GM23338 (cell line): ENCODE measurements around the gene USP9Y. TPM values are rescaled to one million over a fixed set of nuclear protein-coding genes. Genes with fewer than 3 reads are reported as not detected.

Experiments used
- ATAC-seq: fragments of 200-7000 bp; cut with Tn5 transposase; 3 replicates; pipeline ENCODE4 v1.9.1; 2020
- DNase-seq: peaks from one replicate; pipeline ENCODE4 v3.0.0-alpha.2; 2015; ENCODE audit warnings: low spot score
- H2AFZ ChIP-seq: fragments of 200-600 bp; sonication (generic); 2 replicates; pipeline ENCODE4 v1.8.0; 2016; ENCODE audit warnings: antibody characterized with exemption, mild to moderate bottlenecking, moderate library complexity
- H3F3A ChIP-seq: fragments of 200-600 bp; sonication (generic); replicated peaks from 2 replicates; pipeline ENCODE4 v1.8.0; 2017; ENCODE audit warnings: antibody characterized with exemption, mixed run types, low read depth
- H3K27ac ChIP-seq: fragments of 200-600 bp; sonication (generic); 2 replicates; pipeline ENCODE4 v1.6.1; 2016; ENCODE audit warnings: low read depth
- H3K27me3 ChIP-seq: fragments of 200-600 bp; sonication (generic); 2 replicates; pipeline ENCODE4 v1.8.0; 2016; ENCODE audit warnings: mild to moderate bottlenecking, mixed run types, moderate library complexity; ENCODE audit not compliant: insufficient read depth
- H3K36me3 ChIP-seq: fragments of 200-600 bp; sonication (generic); 2 replicates; pipeline ENCODE4 v1.8.0; 2016; ENCODE audit warnings: mild to moderate bottlenecking; ENCODE audit not compliant: insufficient read depth
- H3K4me1 ChIP-seq: fragments of 200-600 bp; sonication (generic); 2 replicates; pipeline ENCODE4 v1.8.0; 2016; ENCODE audit warnings: mild to moderate bottlenecking, moderate library complexity; ENCODE audit not compliant: insufficient read depth
- H3K4me2 ChIP-seq: fragments of 200-600 bp; sonication (generic); 2 replicates; pipeline ENCODE4 v1.7.1; 2017; ENCODE audit warnings: mixed run types
- H3K4me3 ChIP-seq: fragments of 200-600 bp; sonication (generic); 2 replicates; pipeline ENCODE4 v1.6.1; 2016; ENCODE audit warnings: mixed run types
- H3K79me2 ChIP-seq: fragments of 200-600 bp; sonication (generic); replicated peaks from 2 replicates; pipeline ENCODE4 v1.8.0; 2017; ENCODE audit warnings: mild to moderate bottlenecking; ENCODE audit not compliant: insufficient read depth
- H3K9me2 ChIP-seq: fragments of 200-600 bp; sonication (generic); 2 replicates; pipeline ENCODE4 v1.8.0; 2017; ENCODE audit not compliant: insufficient read depth
- H4K20me1 ChIP-seq: fragments of 200-600 bp; sonication (generic); replicated peaks from 2 replicates; pipeline ENCODE4 v1.8.0; 2017; ENCODE audit warnings: mild to moderate bottlenecking; ENCODE audit not compliant: insufficient read depth
- H3K27ac Mint-ChIP-seq: 2 replicates; pipeline ENCODE4 v1.8.0; 2020; ENCODE audit warnings: inconsistent platforms, mild to moderate bottlenecking, moderate library complexity, mixed read lengths
- H3K27me3 Mint-ChIP-seq: 3 replicates; pipeline ENCODE4 v1.8.0; 2022; ENCODE audit warnings: low read depth, mild to moderate bottlenecking, moderate library complexity, mixed read lengths, inconsistent platforms; ENCODE audit not compliant: insufficient read depth, poor library complexity
- H3K36me3 Mint-ChIP-seq: 3 replicates; pipeline ENCODE4 v1.8.0; 2021; ENCODE audit warnings: low read depth, mild to moderate bottlenecking, inconsistent platforms, moderate library complexity, mixed read lengths
- H3K4me1 Mint-ChIP-seq: 3 replicates; pipeline ENCODE4 v1.8.0; 2020; ENCODE audit warnings: mild to moderate bottlenecking, inconsistent platforms, mixed read lengths
- H3K4me3 Mint-ChIP-seq: 3 replicates; pipeline ENCODE4 v1.8.0; 2021; ENCODE audit warnings: moderate library complexity, mild to moderate bottlenecking, inconsistent platforms, mixed read lengths
- H3K9me3 Mint-ChIP-seq: 3 replicates; pipeline ENCODE4 v1.8.0; 2020; ENCODE audit warnings: moderate library complexity, mild to moderate bottlenecking, inconsistent platforms, mixed read lengths
- CREB1 ChIP-seq: fragments of 250-450 bp; sonication (Bioruptor Pico); IDR thresholded peaks from 2 replicates; pipeline ENCODE4 v1.5.0; 2020; ENCODE audit warnings: low read depth, mild to moderate bottlenecking, moderate library complexity
- CTCF ChIP-seq, 2 experiments: fragments of 200-600 bp in 1 of 2; sonication (generic) in 1 of 2; conservative IDR thresholded peaks; 2 replicates each; pipeline versions ENCODE4 v1.5.1 to v1.6.1; 2016 to 2017; ENCODE audit warnings: antibody characterized with exemption in 2 of 2, low read depth in 2 of 2, mild to moderate bottlenecking in 2 of 2, moderate library complexity in 1 of 2
- EZH2 ChIP-seq: fragments of 200-600 bp; sonication (generic); IDR thresholded peaks from one replicate; pipeline ENCODE4 v1.8.0; 2017; ENCODE audit warnings: antibody characterized with exemption, mild to moderate bottlenecking, low read depth; ENCODE audit not compliant: unreplicated experiment
- EZH2phosphoT487 ChIP-seq: fragments of 200-600 bp; sonication (generic); IDR thresholded peaks from one replicate; pipeline ENCODE4 v1.8.1; 2018; ENCODE audit warnings: antibody characterized with exemption; ENCODE audit not compliant: unreplicated experiment
- JUNB ChIP-seq: IDR thresholded peaks from one replicate; pipeline ENCODE4 v1.6.1; 2016; ENCODE audit warnings: antibody characterized with exemption; ENCODE audit not compliant: unreplicated experiment
- NANOG ChIP-seq: IDR thresholded peaks from 2 replicates; pipeline ENCODE4 v1.6.1; 2016; ENCODE audit warnings: antibody characterized with exemption, borderline replicate concordance
- POLR2AphosphoS5 ChIP-seq: IDR thresholded peaks from 2 replicates; pipeline ENCODE4 v1.6.1; 2016; ENCODE audit warnings: antibody characterized with exemption, low read depth
- STAT1 ChIP-seq: IDR thresholded peaks from one replicate; pipeline ENCODE4 v1.6.1; 2016; ENCODE audit warnings: antibody characterized with exemption; ENCODE audit not compliant: unreplicated experiment
- ZNF114 ChIP-seq: fragments of 250-450 bp; sonication (Bioruptor Pico); IDR thresholded peaks from 2 replicates; pipeline ENCODE4 v1.5.0; 2020; ENCODE audit warnings: mild to moderate bottlenecking, moderate library complexity
- ZNF331 ChIP-seq: fragments of 250-450 bp; sonication (Bioruptor Pico); IDR thresholded peaks from 2 replicates; pipeline ENCODE4 v1.5.0; 2020; ENCODE audit warnings: low read depth, mild to moderate bottlenecking, moderate library complexity
- polyA plus RNA-seq: library from polyadenylated mRNA; unstranded; fragments of >200 nt; fragmentation: Nextera tagmentation; extraction: Ambion mirVana; gene quantifications from 2 replicates; pipeline ENCODE4 v1.2.1, GENCODE V29; 2016
- total RNA-seq: library from RNA; depleted of rRNA; stranded (reverse); fragments of >200 nt; shearing (Covaris generic); gene quantifications from 2 replicates; pipeline ENCODE4 v1.2.3, GENCODE V29; 2014
- TF ChIP-seq, protein P1 (sequence below): fragments of 250-450 bp; sonication (Bioruptor Pico); IDR thresholded peaks from 2 replicates; pipeline ENCODE4 v1.5.0; 2020; ENCODE audit warnings: mild to moderate bottlenecking, moderate library complexity
- TF ChIP-seq, protein P2 (sequence below): IDR thresholded peaks from one replicate; pipeline ENCODE4 v1.6.1; 2018; ENCODE audit warnings: antibody characterized with exemption; ENCODE audit not compliant: unreplicated experiment
- TF ChIP-seq, protein P3 (sequence below): IDR thresholded peaks from 2 replicates; pipeline ENCODE4 v1.6.1; 2016; ENCODE audit warnings: antibody characterized with exemption

Gene USP9Y
- total and polyA plus RNA-seq, 2 experiments from 2014 or later, result 23.7 to 49.0 TPM

DNA sequence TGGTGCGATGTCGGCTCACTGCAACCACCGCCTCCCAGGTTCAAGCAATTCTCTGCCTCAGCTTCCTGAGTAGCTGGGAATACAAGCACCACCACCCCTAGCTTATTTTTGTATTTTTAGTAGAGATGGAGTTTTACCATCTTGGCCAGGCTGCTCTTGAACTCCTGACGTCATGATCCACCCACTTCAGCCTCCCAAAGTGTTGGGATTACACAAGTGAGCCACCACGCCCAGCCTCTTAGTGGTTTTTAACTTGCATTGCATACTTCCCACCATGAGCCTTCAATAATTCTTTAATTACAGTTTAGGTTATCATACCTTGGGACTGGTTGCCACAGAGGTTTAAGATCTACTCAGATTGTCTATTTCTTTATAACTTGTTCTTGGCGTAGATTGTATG, 14.3 kb downstream of the USP9Y start (continued):
- no peak for TF ChIP-seq ZNF114 (CRISPR knock-in tag)

DNA sequence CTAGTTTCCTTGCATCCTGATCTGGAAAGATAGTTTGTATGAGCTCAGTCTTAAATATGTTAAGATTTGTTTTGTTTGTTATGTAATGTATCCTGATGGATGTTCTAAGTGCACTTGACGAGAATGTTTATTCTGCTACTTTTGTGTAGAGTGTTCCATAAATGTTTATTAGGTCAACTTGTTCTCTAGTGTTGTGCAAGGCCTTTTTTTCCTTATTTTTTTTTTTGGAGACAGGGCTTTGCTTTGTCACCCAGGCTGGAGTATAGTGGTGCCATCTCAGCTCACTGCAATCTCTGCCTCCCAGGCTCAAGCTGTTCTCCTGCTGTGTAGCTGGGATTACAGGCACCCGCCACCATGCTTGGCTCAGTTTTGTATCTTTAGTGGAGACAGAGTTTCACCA, 28.7 kb downstream of the USP9Y start:
- no peak overlapping the region for H3K27ac Mint-ChIP-seq
- H3F3A ChIP-seq, result no peaks in the 10 kb centered on the region
- H3K4me3 ChIP-seq, result no peak overlapping the region
- no peak overlapping the region for H3K4me3 Mint-ChIP-seq
- H3K4me2 ChIP-seq, result no peak overlapping the region
- no peaks in the 10 kb centered on the region for H3K27me3 Mint-ChIP-seq
- H3K9me3 Mint-ChIP-seq, result no peaks in the 10 kb centered on the region
- peaks cover 17% of the 10 kb centered on the region for H3K79me2 ChIP-seq
- H3K27ac ChIP-seq, result no peak overlapping the region
- no peaks in the 10 kb centered on the region for H3K9me2 ChIP-seq
- H3K4me1 Mint-ChIP-seq, result peaks cover 16% of the 10 kb centered on the region; the same call in 2 of the 3 replicates
- ATAC-seq, result no peak
- no peaks in the 10 kb centered on the region for H3K36me3 ChIP-seq
- H3K36me3 Mint-ChIP-seq, result peaks cover 12% of the 10 kb centered on the region; the same call in 2 of the 3 replicates
- no peaks in the 10 kb centered on the region for H3K27me3 ChIP-seq
- DNase-seq, result no peak
- no peak overlapping the region for H2AFZ ChIP-seq
- 0 out of 2 replicates have a peak, but pooled peaks cover 4% of the 10 kb centered on the region for H3K4me1 ChIP-seq
- H4K20me1 ChIP-seq, result no peaks in the 10 kb centered on the region
- no peak for TF ChIP-seq CREB1 (CRISPR knock-in tag)
- TF ChIP-seq EZH2, result no peak
- TF ChIP-seq, protein P1, sequence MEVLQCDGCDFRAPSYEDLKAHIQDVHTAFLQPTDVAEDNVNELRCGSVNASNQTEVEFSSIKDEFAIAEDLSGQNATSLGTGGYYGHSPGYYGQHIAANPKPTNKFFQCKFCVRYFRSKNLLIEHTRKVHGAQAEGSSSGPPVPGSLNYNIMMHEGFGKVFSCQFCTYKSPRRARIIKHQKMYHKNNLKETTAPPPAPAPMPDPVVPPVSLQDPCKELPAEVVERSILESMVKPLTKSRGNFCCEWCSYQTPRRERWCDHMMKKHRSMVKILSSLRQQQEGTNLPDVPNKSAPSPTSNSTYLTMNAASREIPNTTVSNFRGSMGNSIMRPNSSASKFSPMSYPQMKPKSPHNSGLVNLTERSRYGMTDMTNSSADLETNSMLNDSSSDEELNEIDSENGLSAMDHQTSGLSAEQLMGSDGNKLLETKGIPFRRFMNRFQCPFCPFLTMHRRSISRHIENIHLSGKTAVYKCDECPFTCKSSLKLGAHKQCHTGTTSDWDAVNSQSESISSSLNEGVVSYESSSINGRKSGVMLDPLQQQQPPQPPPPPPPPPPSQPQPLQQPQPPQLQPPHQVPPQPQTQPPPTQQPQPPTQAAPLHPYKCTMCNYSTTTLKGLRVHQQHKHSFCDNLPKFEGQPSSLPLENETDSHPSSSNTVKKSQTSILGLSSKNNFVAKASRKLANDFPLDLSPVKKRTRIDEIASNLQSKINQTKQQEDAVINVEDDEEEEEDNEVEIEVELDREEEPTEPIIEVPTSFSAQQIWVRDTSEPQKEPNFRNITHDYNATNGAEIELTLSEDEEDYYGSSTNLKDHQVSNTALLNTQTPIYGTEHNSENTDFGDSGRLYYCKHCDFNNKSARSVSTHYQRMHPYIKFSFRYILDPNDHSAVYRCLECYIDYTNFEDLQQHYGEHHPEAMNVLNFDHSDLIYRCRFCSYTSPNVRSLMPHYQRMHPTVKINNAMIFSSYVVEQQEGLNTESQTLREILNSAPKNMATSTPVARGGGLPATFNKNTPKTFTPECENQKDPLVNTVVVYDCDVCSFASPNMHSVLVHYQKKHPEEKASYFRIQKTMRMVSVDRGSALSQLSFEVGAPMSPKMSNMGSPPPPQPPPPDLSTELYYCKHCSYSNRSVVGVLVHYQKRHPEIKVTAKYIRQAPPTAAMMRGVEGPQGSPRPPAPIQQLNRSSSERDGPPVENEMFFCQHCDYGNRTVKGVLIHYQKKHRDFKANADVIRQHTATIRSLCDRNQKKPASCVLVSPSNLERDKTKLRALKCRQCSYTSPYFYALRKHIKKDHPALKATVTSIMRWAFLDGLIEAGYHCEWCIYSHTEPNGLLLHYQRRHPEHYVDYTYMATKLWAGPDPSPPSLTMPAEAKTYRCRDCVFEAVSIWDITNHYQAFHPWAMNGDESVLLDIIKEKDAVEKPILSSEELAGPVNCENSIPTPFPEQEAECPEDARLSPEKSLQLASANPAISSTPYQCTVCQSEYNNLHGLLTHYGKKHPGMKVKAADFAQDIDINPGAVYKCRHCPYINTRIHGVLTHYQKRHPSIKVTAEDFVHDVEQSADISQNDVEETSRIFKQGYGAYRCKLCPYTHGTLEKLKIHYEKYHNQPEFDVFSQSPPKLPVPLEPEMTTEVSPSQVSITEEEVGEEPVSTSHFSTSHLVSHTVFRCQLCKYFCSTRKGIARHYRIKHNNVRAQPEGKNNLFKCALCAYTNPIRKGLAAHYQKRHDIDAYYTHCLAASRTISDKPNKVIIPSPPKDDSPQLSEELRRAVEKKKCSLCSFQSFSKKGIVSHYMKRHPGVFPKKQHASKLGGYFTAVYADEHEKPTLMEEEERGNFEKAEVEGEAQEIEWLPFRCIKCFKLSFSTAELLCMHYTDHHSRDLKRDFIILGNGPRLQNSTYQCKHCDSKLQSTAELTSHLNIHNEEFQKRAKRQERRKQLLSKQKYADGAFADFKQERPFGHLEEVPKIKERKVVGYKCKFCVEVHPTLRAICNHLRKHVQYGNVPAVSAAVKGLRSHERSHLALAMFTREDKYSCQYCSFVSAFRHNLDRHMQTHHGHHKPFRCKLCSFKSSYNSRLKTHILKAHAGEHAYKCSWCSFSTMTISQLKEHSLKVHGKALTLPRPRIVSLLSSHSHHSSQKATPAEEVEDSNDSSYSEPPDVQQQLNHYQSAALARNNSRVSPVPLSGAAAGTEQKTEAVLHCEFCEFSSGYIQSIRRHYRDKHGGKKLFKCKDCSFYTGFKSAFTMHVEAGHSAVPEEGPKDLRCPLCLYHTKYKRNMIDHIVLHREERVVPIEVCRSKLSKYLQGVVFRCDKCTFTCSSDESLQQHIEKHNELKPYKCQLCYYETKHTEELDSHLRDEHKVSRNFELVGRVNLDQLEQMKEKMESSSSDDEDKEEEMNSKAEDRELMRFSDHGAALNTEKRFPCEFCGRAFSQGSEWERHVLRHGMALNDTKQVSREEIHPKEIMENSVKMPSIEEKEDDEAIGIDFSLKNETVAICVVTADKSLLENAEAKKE (CRISPR knock-in tag), result no peak
- no peak for TF ChIP-seq NANOG
- no peak for TF ChIP-seq POLR2AphosphoS5
- no peak for TF ChIP-seq JUNB
- TF ChIP-seq, protein P2, sequence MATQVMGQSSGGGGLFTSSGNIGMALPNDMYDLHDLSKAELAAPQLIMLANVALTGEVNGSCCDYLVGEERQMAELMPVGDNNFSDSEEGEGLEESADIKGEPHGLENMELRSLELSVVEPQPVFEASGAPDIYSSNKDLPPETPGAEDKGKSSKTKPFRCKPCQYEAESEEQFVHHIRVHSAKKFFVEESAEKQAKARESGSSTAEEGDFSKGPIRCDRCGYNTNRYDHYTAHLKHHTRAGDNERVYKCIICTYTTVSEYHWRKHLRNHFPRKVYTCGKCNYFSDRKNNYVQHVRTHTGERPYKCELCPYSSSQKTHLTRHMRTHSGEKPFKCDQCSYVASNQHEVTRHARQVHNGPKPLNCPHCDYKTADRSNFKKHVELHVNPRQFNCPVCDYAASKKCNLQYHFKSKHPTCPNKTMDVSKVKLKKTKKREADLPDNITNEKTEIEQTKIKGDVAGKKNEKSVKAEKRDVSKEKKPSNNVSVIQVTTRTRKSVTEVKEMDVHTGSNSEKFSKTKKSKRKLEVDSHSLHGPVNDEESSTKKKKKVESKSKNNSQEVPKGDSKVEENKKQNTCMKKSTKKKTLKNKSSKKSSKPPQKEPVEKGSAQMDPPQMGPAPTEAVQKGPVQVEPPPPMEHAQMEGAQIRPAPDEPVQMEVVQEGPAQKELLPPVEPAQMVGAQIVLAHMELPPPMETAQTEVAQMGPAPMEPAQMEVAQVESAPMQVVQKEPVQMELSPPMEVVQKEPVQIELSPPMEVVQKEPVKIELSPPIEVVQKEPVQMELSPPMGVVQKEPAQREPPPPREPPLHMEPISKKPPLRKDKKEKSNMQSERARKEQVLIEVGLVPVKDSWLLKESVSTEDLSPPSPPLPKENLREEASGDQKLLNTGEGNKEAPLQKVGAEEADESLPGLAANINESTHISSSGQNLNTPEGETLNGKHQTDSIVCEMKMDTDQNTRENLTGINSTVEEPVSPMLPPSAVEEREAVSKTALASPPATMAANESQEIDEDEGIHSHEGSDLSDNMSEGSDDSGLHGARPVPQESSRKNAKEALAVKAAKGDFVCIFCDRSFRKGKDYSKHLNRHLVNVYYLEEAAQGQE, result no peak
- no peak for TF ChIP-seq CTCF (conservative IDR thresholded peaks at IDR 0.05; ENCODE audit: low read depth in 2 of 2)
- no peak for TF ChIP-seq STAT1
- TF ChIP-seq EZH2phosphoT487, result no peak
- no peak for TF ChIP-seq ZNF114 (CRISPR knock-in tag)
- no peak for TF ChIP-seq ZNF331 (CRISPR knock-in tag)
- TF ChIP-seq, protein P3, sequence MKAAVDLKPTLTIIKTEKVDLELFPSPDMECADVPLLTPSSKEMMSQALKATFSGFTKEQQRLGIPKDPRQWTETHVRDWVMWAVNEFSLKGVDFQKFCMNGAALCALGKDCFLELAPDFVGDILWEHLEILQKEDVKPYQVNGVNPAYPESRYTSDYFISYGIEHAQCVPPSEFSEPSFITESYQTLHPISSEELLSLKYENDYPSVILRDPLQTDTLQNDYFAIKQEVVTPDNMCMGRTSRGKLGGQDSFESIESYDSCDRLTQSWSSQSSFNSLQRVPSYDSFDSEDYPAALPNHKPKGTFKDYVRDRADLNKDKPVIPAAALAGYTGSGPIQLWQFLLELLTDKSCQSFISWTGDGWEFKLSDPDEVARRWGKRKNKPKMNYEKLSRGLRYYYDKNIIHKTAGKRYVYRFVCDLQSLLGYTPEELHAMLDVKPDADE, result no peak
